ENCODE measurements around the gene IL11RA. TPM values are rescaled to one million over a fixed set of nuclear protein-coding genes. Genes with fewer than 3 reads are reported as not detected.

IL11RA gene
- total and polyA plus RNA-seq, 9 donors: 95.8 to 181 (median 137) TPM

DNA sequence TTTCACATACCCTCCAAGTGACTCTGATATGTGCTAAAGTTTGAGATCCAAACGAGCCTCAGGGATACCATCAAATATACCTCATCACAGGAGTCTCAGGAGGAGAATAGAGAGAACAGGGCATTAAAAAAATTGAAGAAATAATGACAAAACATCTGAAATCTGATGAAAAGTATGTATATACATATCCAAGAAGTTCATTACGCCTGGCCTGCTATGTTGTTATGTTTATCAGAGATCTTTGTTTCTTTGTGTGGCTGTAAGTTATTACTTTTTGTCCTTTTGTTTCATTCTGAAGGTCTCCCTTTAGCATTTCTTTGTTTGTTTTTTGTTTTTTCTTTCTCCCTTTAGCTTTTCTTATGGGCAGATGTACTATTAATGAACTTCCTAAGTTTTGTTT lies 41.6 kb downstream of the IL11RA start:
- Histone ChIP-seq H3K4me3 (ENCODE audit: low read length) (no peak overlapping the region), H3K27ac (ENCODE audit: low read length) (no peak overlapping the region), H3K27me3 (ENCODE audit: control insufficient read depth, insufficient read depth, low read length) (no peaks in the 10 kb centered on the region), H3K4me1 (ENCODE audit: control insufficient read depth, insufficient read depth, low read length) (no peaks in the 10 kb centered on the region), H3K9me3 (replicated peaks; ENCODE audit: control insufficient read depth, low read depth, low read length) (no peaks in the 10 kb centered on the region), H3K36me3 (ENCODE audit: control insufficient read depth, insufficient read depth, low read length) (no peaks in the 10 kb centered on the region)
- no peak for DNase-seq
- no CpG with 5 or more reads among the region's 2 CpGs for WGBS (ENCODE audit: insufficient coverage)

DNA sequence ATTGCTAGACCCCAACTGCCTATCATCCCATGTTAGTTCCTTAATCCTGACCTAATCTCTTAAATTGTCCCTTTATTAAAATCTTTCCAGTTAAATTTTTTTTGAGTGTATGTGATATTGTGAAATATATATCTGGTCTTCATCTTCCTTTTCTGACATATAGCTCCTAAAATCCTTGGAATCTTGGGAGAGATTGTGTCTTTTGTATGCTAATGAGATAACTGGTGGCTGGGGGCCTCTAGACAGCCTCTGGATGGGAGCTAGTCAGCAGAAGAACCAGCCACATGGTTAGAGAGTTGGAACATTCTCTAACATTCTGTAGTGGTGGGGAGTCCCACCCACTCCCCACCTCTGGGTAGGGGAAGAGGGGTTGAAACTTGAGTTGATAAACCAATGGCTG lies 42.8 kb downstream of the IL11RA start:
- Histone ChIP-seq H3K4me3 (ENCODE audit: low read length) (no peak overlapping the region), H3K36me3 (ENCODE audit: control insufficient read depth, insufficient read depth, low read length) (no peaks in the 10 kb centered on the region), H3K9me3 (replicated peaks; ENCODE audit: control insufficient read depth, low read depth, low read length) (no peaks in the 10 kb centered on the region), H3K27ac (ENCODE audit: low read length) (no peak overlapping the region), H3K4me1 (ENCODE audit: control insufficient read depth, insufficient read depth, low read length) (no peaks in the 10 kb centered on the region), H3K27me3 (ENCODE audit: control insufficient read depth, insufficient read depth, low read length) (peaks cover 2% of the 10 kb centered on the region)
- no peak for DNase-seq

GRCh38 chr9:34701023-34701768 lies 49.2 kb downstream of the IL11RA start:
- peaks cover 8% of the 10 kb centered on the region for H3K27me3 ChIP-seq (ENCODE audit: control insufficient read depth, insufficient read depth, low read length)
- H3K27ac ChIP-seq (ENCODE audit: low read length): no peak overlapping the region

GRCh38 chr9:34701769-34702736 lies 50.1 kb downstream of the IL11RA start:
- no peaks in the 10 kb centered on the region for H3K9me3 ChIP-seq (replicated peaks; ENCODE audit: control insufficient read depth, low read depth, low read length)
- 0% methylated on average over 7 of the region's 30 CpGs for WGBS (ENCODE audit: insufficient coverage)
- no peaks in the 10 kb centered on the region for H3K36me3 ChIP-seq (ENCODE audit: control insufficient read depth, insufficient read depth, low read length)
- DNase-seq: peak; percentile 89
- H3K4me1 ChIP-seq (ENCODE audit: control insufficient read depth, insufficient read depth, low read length): peaks cover 7% of the 10 kb centered on the region
- H3K27me3 ChIP-seq (ENCODE audit: control insufficient read depth, insufficient read depth, low read length): peaks cover 8% of the 10 kb centered on the region
- H3K27ac ChIP-seq (ENCODE audit: low read length): peak overlapping the region; percentile 74
- peak overlapping the region; percentile 34 for H3K4me3 ChIP-seq (ENCODE audit: low read length)

More at GRCh38 chr9:34701023-34701768, 49.2 kb downstream of the IL11RA start:
- H3K9me3 ChIP-seq (replicated peaks; ENCODE audit: control insufficient read depth, low read depth, low read length): no peaks in the 10 kb centered on the region
- H3K36me3 ChIP-seq (ENCODE audit: control insufficient read depth, insufficient read depth, low read length): no peaks in the 10 kb centered on the region
- H3K4me3 ChIP-seq (ENCODE audit: low read length): peak overlapping the region; percentile 34
- WGBS (ENCODE audit: insufficient coverage): 6% methylated on average over 51 of the region's 52 CpGs
- peaks cover 7% of the 10 kb centered on the region for H3K4me1 ChIP-seq (ENCODE audit: control insufficient read depth, insufficient read depth, low read length)
- DNase-seq: peak; percentile 73

GRCh38 chr9:34707130-34707529 lies 55.1 kb downstream of the IL11RA start:
- H3K9me3 ChIP-seq (replicated peaks; ENCODE audit: control insufficient read depth, low read depth, low read length): no peaks in the 10 kb centered on the region
- H3K4me3 ChIP-seq (ENCODE audit: low read length): no peak overlapping the region
- H3K27me3 ChIP-seq (ENCODE audit: control insufficient read depth, insufficient read depth, low read length): no peaks in the 10 kb centered on the region
- no peaks in the 10 kb centered on the region for H3K36me3 ChIP-seq (ENCODE audit: control insufficient read depth, insufficient read depth, low read length)
- H3K27ac ChIP-seq (ENCODE audit: low read length): no peak overlapping the region
- WGBS (ENCODE audit: insufficient coverage): 78% methylated on average over 2 of the region's 2 CpGs
- H3K4me1 ChIP-seq (ENCODE audit: control insufficient read depth, insufficient read depth, low read length): peaks cover 4% of the 10 kb centered on the region
- no peak for DNase-seq

- peaks cover 4% of the 10 kb centered on the region for H3K4me1 ChIP-seq (ENCODE audit: control insufficient read depth, insufficient read depth, low read length)
- no peak overlapping the region for H3K27ac ChIP-seq (ENCODE audit: low read length)
- H3K27me3 ChIP-seq (ENCODE audit: control insufficient read depth, insufficient read depth, low read length): no peaks in the 10 kb centered on the region
- WGBS (ENCODE audit: insufficient coverage): 84% methylated on average over 5 of the region's 9 CpGs
- H3K4me3 ChIP-seq (ENCODE audit: low read length): no peak overlapping the region
- DNase-seq: no peak
- no peaks in the 10 kb centered on the region for H3K36me3 ChIP-seq (ENCODE audit: control insufficient read depth, insufficient read depth, low read length)
- H3K9me3 ChIP-seq (replicated peaks; ENCODE audit: control insufficient read depth, low read depth, low read length): no peaks in the 10 kb centered on the region
Observed at GRCh38 chr9:34709196-34709978, 57.4 kb downstream of the IL11RA start.

DNA sequence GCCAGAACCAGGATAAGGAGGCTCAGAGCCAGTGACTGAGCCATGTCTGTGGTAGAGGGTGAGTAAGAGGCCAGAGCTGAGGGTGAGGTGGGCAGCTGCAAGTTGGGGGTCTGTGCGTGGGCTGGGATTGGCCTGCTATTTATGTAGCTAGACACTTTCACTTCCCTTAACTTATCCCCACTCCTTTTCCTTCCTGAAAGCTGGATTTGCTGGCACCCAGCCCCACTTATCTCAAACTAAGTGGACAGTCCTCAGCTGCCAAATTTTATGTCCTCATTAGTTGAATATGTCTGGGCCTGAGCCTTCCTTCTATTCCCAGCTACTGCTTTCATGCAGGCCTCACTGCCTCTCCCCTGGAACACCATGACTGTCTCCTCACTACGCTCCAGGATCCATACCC lies 58.0 kb downstream of the IL11RA start, which contains the start of gene CCL21:
Gene CCL21 (minus strand): TSS at position 114 of the 400 bp plus-strand sequence. CDS start 70 bp downstream, at position 44.
- Histone ChIP-seq H3K27me3 (ENCODE audit: control insufficient read depth, insufficient read depth, low read length) (no peaks in the 10 kb centered on the region), H3K4me3 (ENCODE audit: low read length) (no peak within 1 kb of the TSS), H3K36me3 (ENCODE audit: control insufficient read depth, insufficient read depth, low read length) (no peaks in the 10 kb centered on the region), H3K27ac (ENCODE audit: low read length) (no peak within 1 kb of the TSS), H3K4me1 (ENCODE audit: control insufficient read depth, insufficient read depth, low read length) (peaks cover 4% of the 10 kb centered on the region), H3K9me3 (replicated peaks; ENCODE audit: control insufficient read depth, low read depth, low read length) (no peaks in the 10 kb centered on the region)
- DNase-seq: peak; percentile 58
- WGBS (ENCODE audit: insufficient coverage): no CpG with 5 or more reads among the region's 2 CpGs

Other genes starting within 250 kb of the IL11RA start
- 6.0 TPM for gene FAM219A, start 193.6 kb upstream of the IL11RA start, total RNA-seq
- gene FAM219A, start 193.6 kb upstream of the IL11RA start, polyA plus RNA-seq (ENCODE audit: insufficient read depth in 1 of 8, insufficient read length in 8 of 8, low replicate concordance in 1 of 8): 10 to 100 TPM; 10.6 to 13.3 (median 11.8) TPM
- 0.13 TPM for gene DNAI1, start 193.4 kb upstream of the IL11RA start, total RNA-seq
- under 1 TPM in 3 of 8 donors, not detected in 5; 0.18 to 0.29 (median 0.25) TPM for gene DNAI1, start 193.4 kb upstream of the IL11RA start, polyA plus RNA-seq (ENCODE audit: insufficient read depth in 1 of 8, insufficient read length in 8 of 8, low replicate concordance in 1 of 8)
- 3.4 TPM for gene ENHO, start 129.2 kb upstream of the IL11RA start, total RNA-seq
- 1 to 10 TPM; 2.8 to 6.1 (median 4.8) TPM for gene ENHO, start 129.2 kb upstream of the IL11RA start, polyA plus RNA-seq (ENCODE audit: insufficient read depth in 1 of 8, insufficient read length in 8 of 8, low replicate concordance in 1 of 8)
- 22.1 TPM for gene CNTFR, start 62.5 kb upstream of the IL11RA start, total RNA-seq
- gene CNTFR, start 62.5 kb upstream of the IL11RA start, polyA plus RNA-seq (ENCODE audit: insufficient read depth in 1 of 8, insufficient read length in 8 of 8, low replicate concordance in 1 of 8): 10 to 100 TPM; 32.6 to 88.6 (median 63.2) TPM
- 26.1 TPM for gene RPP25L, start 40.1 kb upstream of the IL11RA start, total RNA-seq
- gene RPP25L, start 40.1 kb upstream of the IL11RA start, polyA plus RNA-seq (ENCODE audit: insufficient read depth in 1 of 8, insufficient read length in 8 of 8, low replicate concordance in 1 of 8): 10 to 100 TPM; 20.4 to 25.9 (median 22.0) TPM
- 67.4 TPM for gene DCTN3, start 31.7 kb upstream of the IL11RA start, total RNA-seq
- 10 to 100 TPM; 69.0 to 78.7 (median 71.4) TPM for gene DCTN3, start 31.7 kb upstream of the IL11RA start, polyA plus RNA-seq (ENCODE audit: insufficient read depth in 1 of 8, insufficient read length in 8 of 8, low replicate concordance in 1 of 8)
- gene ARID3C, start 23.1 kb upstream of the IL11RA start, total RNA-seq: 0.09 TPM
- under 1 TPM in 4 of 8 donors, not detected in 4; 0.07 to 0.15 (median 0.13) TPM for gene ARID3C, start 23.1 kb upstream of the IL11RA start, polyA plus RNA-seq (ENCODE audit: insufficient read depth in 1 of 8, insufficient read length in 8 of 8, low replicate concordance in 1 of 8)
- gene SIGMAR1, start 14.4 kb upstream of the IL11RA start, total RNA-seq: 27.0 TPM
- 10 to 100 TPM; 44.0 to 62.8 (median 57.1) TPM for gene SIGMAR1, start 14.4 kb upstream of the IL11RA start, polyA plus RNA-seq (ENCODE audit: insufficient read depth in 1 of 8, insufficient read length in 8 of 8, low replicate concordance in 1 of 8)
- 43.5 TPM for gene GALT, start 5.5 kb upstream of the IL11RA start, total RNA-seq
- gene GALT, start 5.5 kb upstream of the IL11RA start, polyA plus RNA-seq (ENCODE audit: insufficient read depth in 1 of 8, insufficient read length in 8 of 8, low replicate concordance in 1 of 8): 10 to 100 TPM; 29.5 to 53.5 (median 40.4) TPM
- 0.31 TPM for gene CCL27, start 10.5 kb downstream of the IL11RA start, total RNA-seq
- 1 to 10 TPM in 1 of 8 donors, under 1 TPM in 6, not detected in 1; 0.53 to 1.1 (median 0.63) TPM for gene CCL27, start 10.5 kb downstream of the IL11RA start, polyA plus RNA-seq (ENCODE audit: insufficient read depth in 1 of 8, insufficient read length in 8 of 8, low replicate concordance in 1 of 8)
- 0.35 TPM for gene CCL19, start 39.1 kb downstream of the IL11RA start, total RNA-seq
- under 1 TPM in 4 of 8 donors, not detected in 4; 0.16 to 0.48 (median 0.29) TPM for gene CCL19, start 39.1 kb downstream of the IL11RA start, polyA plus RNA-seq (ENCODE audit: insufficient read depth in 1 of 8, insufficient read length in 8 of 8, low replicate concordance in 1 of 8)
- 13.5 TPM for gene CCL21, start 58.0 kb downstream of the IL11RA start, total RNA-seq
- 10 to 100 TPM in 6 of 8 donors, 1 to 10 TPM in 2; 4.4 to 25.2 (median 18.2) TPM for gene CCL21, start 58.0 kb downstream of the IL11RA start, polyA plus RNA-seq (ENCODE audit: insufficient read depth in 1 of 8, insufficient read length in 8 of 8, low replicate concordance in 1 of 8)